HG03045 (cell line): Measurements from ENCODE around the gene DMBT1.

Source experiments
- ATAC-seq: cut with Tn5 transposase; IDR thresholded peaks from one replicate; pipeline ENCODE4 v1.9.1; 2021; ENCODE audit warnings: mild to moderate bottlenecking, moderate library complexity; ENCODE audit not compliant: unreplicated experiment

DMBT1 gene

GRCh38 chr10:122548407-122549085 is 12.0 kb upstream of the DMBT1 start:
- ATAC-seq = no peak

GRCh38 chr10:122549636-122550035 is 10.9 kb upstream of the DMBT1 start:
- no peak for ATAC-seq

- no peak for ATAC-seq
Measured at GRCh38 chr10:122550427-122550826, 10.1 kb upstream of the DMBT1 start.

- no peak for ATAC-seq
Measured at GRCh38 chr10:122550983-122551382, 9.6 kb upstream of the DMBT1 start.

- ATAC-seq = no peak
Measured at GRCh38 chr10:122551450-122551849, 9.1 kb upstream of the DMBT1 start.

GRCh38 chr10:122553341-122553740 is 7.2 kb upstream of the DMBT1 start:
- ATAC-seq = no peak

GRCh38 chr10:122554131-122555036 is 6.2 kb upstream of the DMBT1 start:
- ATAC-seq = no peak

- no peak for ATAC-seq
Measured at GRCh38 chr10:122555442-122555841, 5.1 kb upstream of the DMBT1 start.

- no peak for ATAC-seq
Measured at GRCh38 chr10:122557516-122557915, 3.0 kb upstream of the DMBT1 start.

- ATAC-seq = no peak
Measured at GRCh38 chr10:122558452-122558851, 2.1 kb upstream of the DMBT1 start.

- no peak for ATAC-seq
Measured at GRCh38 chr10:122559228-122559627, 1.3 kb upstream of the DMBT1 start.

GRCh38 chr10:122561212-122561611 is 658 bp downstream of the DMBT1 start:
- ATAC-seq = no peak

- ATAC-seq = no peak
Measured at GRCh38 chr10:122561792-122562191, 1.2 kb downstream of the DMBT1 start.

- ATAC-seq = no peak
Measured at GRCh38 chr10:122564980-122565379, 4.4 kb downstream of the DMBT1 start.

GRCh38 chr10:122565766-122566206 is 5.2 kb downstream of the DMBT1 start:
- ATAC-seq = no peak

GRCh38 chr10:122566632-122567031 is 6.1 kb downstream of the DMBT1 start:
- no peak for ATAC-seq

GRCh38 chr10:122567056-122567660 is 6.6 kb downstream of the DMBT1 start:
- ATAC-seq = no peak

GRCh38 chr10:122568551-122568950 is 8.0 kb downstream of the DMBT1 start:
- ATAC-seq = no peak

- no peak for ATAC-seq
Measured at GRCh38 chr10:122570920-122571319, 10.4 kb downstream of the DMBT1 start.

- no peak for ATAC-seq
Measured at GRCh38 chr10:122571892-122572291, 11.3 kb downstream of the DMBT1 start.

GRCh38 chr10:122575776-122576175 is 15.2 kb downstream of the DMBT1 start:
- ATAC-seq = no peak

GRCh38 chr10:122576291-122576690 is 15.7 kb downstream of the DMBT1 start:
- ATAC-seq = no peak
